Activated CD8-positive, alpha-beta memory T cell treated with anti-CD3 and anti-CD28 coated beads for 4 hours (primary cell): ENCODE measurements around the gene NSD2.
"Not testable (repeated sequence)": the region's sequence is repeated elsewhere in the genome, so short reads cannot be mapped to it uniquely, and the experiment has no call there.

Experiments
- DNase-seq, 2 donors: peaks; one replicate each; pipeline ENCODE4 v3.0.0-alpha.2; 2020; ENCODE audit warnings: low read depth in 2 of 2

The NSD2 gene

GRCh38 chr4:1899149-1900086 lies 28.2 kb downstream of the NSD2 start:
- peak; percentile 46 to 55 for DNase-seq

- no peak for DNase-seq
Measured at GRCh38 chr4:1900087-1900433, 28.9 kb downstream of the NSD2 start.

- DNase-seq = no peak
Measured at GRCh38 chr4:1900624-1901023, 29.4 kb downstream of the NSD2 start.

GRCh38 chr4:1901127-1901526 lies 29.9 kb downstream of the NSD2 start:
- DNase-seq = no peak

- DNase-seq = no peak
Measured at GRCh38 chr4:1902243-1902642, 31.1 kb downstream of the NSD2 start.

- no peak for DNase-seq
Measured at GRCh38 chr4:1903035-1903434, 31.8 kb downstream of the NSD2 start.

GRCh38 chr4:1904042-1904441 lies 32.8 kb downstream of the NSD2 start:
- DNase-seq = no peak

- DNase-seq = no peak
Measured at GRCh38 chr4:1907848-1908525, 36.8 kb downstream of the NSD2 start.

- DNase-seq = not testable (repeated sequence)
Measured at GRCh38 chr4:1909696-1910095, 38.5 kb downstream of the NSD2 start.

- no peak for DNase-seq
Measured at GRCh38 chr4:1910643-1911042, 39.5 kb downstream of the NSD2 start.

- not testable (repeated sequence) for DNase-seq
Measured at GRCh38 chr4:1911316-1911715, 40.1 kb downstream of the NSD2 start.

GRCh38 chr4:1922821-1923220 lies 51.6 kb downstream of the NSD2 start:
- DNase-seq = no peak

- no peak for DNase-seq
Measured at GRCh38 chr4:1927675-1928074, 56.5 kb downstream of the NSD2 start.

- DNase-seq = no peak
Measured at GRCh38 chr4:1928356-1929239, 57.4 kb downstream of the NSD2 start.

- no peak for DNase-seq
Measured at GRCh38 chr4:1932736-1933135, 61.5 kb downstream of the NSD2 start.

- no peak for DNase-seq
Measured at GRCh38 chr4:1933700-1934099, 62.5 kb downstream of the NSD2 start.

- no peak for DNase-seq
Measured at GRCh38 chr4:1937550-1937949, 66.4 kb downstream of the NSD2 start.

GRCh38 chr4:1938027-1938426 lies 66.8 kb downstream of the NSD2 start:
- no peak for DNase-seq

- DNase-seq = no peak
Measured at GRCh38 chr4:1939664-1940509, 68.7 kb downstream of the NSD2 start.

GRCh38 chr4:1940566-1940965 lies 69.4 kb downstream of the NSD2 start:
- DNase-seq = no peak

GRCh38 chr4:1943928-1944327 lies 72.7 kb downstream of the NSD2 start:
- no peak for DNase-seq
